Epithelial cell of proximal tubule (primary cell): Measurements from ENCODE around the gene SLTM. TPM values are rescaled to one million over a fixed set of nuclear protein-coding genes. Genes with fewer than 3 reads are reported as not detected.
A peak's percentile ranks its signal among the peaks of the same experiment; 100 is the strongest.

Experiments
- DNase-seq: peaks from one replicate; pipeline ENCODE4 v3.0.0-alpha.2; 2011; ENCODE audit warnings: low read depth
- H3K4me3 ChIP-seq: 2 replicates; pipeline ENCODE4 v1.5.1; 2011; ENCODE audit warnings: low read depth, mild to moderate bottlenecking, low read length
- total RNA-seq: library from RNA; depleted of rRNA; stranded (reverse); fragments of >200 nt; gene quantifications from 2 replicates; pipeline ENCODE4 v1.2.3, GENCODE V29; 2015
- TF ChIP-seq, protein P1 (sequence below): conservative IDR thresholded peaks from 2 replicates; pipeline ENCODE4 v1.5.1; 2012; ENCODE audit warnings: low read depth, mild to moderate bottlenecking, low read length

Gene SLTM
- 47.9 and 57.4 TPM in 2 replicates for total RNA-seq

DNA sequence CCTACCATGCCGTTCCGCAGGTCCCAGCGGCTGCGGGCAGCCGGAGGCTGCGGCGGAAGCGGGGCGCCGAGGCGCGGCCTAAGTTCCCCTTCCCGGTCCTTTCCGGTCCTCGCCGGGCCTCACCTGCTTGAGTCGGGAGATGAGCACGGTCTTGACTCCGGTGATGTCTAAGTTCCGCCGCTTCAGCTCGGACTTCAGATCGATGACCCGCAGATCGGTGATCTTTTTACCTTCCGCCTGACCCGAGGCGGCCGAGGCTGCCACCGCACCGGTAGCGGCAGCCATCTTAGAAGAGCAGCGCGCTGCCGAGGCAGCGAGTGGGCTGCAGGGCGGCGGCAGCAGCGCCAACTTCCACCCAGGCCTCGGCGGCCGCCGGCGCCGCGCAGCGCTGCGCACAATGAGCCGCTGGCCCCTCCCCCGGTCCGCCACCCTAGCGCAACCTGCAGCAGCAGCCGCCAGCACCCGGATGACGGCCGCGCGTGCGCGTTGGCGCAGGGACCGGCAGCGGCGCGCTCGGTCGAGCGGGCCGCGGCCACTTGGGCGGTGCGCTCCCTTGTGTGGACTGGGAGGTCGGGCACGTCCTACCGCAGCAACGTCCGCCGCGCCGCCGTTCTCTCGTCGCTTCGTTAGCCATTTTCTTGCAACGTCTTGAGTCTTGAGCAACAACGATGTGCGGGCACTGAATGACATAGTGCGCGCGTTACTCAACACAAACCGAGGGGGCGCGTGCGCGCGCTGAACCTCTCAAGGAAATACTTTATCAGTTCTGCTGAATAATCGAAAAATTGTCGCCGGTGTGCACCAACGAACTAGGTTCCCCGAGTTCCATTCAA, at the start of gene SLTM:
Gene SLTM, minus strand, starts transcription at position 399 of the 833 bp plus-strand sequence. Its CDS starts 114 bp downstream, at position 285.
- TF ChIP-seq, protein P1, sequence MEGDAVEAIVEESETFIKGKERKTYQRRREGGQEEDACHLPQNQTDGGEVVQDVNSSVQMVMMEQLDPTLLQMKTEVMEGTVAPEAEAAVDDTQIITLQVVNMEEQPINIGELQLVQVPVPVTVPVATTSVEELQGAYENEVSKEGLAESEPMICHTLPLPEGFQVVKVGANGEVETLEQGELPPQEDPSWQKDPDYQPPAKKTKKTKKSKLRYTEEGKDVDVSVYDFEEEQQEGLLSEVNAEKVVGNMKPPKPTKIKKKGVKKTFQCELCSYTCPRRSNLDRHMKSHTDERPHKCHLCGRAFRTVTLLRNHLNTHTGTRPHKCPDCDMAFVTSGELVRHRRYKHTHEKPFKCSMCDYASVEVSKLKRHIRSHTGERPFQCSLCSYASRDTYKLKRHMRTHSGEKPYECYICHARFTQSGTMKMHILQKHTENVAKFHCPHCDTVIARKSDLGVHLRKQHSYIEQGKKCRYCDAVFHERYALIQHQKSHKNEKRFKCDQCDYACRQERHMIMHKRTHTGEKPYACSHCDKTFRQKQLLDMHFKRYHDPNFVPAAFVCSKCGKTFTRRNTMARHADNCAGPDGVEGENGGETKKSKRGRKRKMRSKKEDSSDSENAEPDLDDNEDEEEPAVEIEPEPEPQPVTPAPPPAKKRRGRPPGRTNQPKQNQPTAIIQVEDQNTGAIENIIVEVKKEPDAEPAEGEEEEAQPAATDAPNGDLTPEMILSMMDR: peak; percentile 20
- DNase-seq: peak; percentile 66
- peak within 1 kb of the TSS; percentile 92 for H3K4me3 ChIP-seq

DNA sequence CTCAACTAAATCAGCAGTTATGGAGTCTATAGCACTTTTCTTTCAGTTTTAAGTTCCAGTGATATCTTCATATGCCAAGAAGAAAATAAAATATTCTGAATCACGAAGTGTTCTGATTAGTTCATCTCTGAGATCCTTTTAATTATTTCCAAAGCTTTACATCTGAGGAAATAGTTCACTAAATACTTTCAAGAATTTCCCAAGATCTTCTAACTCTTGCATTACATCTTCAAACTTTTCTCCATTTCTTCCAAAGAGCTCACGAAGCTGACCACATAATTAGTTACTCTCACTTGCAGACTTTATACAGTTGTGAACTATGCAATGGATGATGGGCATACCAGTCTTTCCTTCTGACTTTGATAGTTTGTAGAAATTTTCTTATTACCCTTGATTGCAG, 49.8 kb upstream of the SLTM start:
- TF ChIP-seq, protein P1: no peak
- no peak for DNase-seq
- H3K4me3 ChIP-seq: no peak overlapping the region

DNA sequence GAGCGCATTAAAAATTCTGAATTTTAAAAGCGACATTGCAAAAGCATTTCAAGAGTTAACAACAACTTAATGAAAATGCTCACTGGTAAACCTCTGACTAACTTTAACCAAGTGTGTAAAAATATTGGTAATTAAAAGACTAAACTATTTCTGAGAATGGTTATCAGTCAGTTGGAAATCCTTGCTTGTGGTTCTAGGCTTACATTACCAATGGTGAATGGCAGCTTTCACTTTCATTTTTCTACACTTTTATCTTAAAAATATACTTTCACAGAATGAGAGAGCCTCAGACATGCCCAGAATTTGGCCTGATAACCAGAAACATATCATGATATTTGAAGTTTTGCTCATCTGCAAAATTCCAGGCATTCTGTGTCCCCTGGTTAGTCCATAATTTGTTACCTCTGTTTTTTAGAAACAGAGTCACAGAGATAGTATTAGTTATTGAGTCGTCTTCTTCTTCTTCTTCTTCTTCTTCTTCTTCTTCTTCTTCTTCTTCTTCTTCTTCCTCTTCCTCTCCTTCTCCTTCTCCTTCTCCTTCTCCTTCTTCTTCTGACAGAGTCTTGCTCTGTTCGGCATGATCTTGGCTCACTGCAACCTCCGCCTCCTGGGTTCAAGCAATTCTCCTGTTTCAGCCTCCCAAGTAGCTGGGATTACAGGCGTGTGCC, 48.5 kb upstream of the SLTM start:
- H3K4me3 ChIP-seq: no peak overlapping the region
- TF ChIP-seq, protein P1: no peak
- DNase-seq: no peak

DNA sequence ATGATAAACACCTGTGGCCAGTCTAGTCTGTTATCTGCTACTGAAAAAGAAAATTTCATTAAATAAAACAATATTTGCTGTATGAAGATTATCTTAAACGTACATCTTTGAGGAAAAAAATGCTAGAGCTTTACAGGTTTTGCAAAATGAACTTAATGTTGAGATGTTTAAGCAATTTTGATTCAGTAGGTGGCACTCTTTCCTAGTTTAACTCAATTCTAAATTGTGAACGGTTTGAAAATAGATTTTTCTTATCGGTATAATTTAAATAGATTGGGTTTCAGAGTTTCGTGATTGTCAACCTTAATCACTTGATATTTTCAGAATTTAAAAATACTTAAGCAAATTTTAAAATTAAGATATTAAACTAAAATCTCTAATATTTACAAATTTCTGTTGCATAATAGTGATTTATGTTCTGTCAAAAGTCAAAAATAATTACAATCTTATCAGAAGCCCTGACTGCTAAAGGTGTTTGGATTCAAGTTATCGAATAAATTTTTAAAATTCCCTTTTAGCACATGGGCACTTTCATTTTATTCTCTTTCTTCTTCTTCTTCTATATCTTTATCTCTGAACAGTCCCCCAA, 47.0 kb upstream of the SLTM start:
- TF ChIP-seq, protein P1: peak; percentile 55
- H3K4me3 ChIP-seq: no peak overlapping the region
- DNase-seq: peak; percentile 13

DNA sequence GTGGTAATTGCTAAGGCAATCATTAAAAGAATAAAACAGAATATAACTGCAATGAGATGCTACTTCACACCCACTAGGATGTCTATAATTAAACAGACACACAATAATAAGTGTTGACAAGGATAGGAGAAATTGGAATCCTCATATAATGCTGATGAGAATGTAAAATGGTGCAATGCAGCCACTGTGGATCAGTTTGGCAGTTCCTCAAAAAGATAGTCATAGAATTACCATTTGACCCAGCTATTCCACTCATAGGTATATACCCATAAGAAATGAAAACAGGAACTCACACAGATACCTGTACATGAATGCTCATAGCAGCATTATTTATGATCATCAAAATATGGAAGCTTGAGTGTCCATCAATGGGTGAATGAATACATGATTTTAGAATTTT, 44.4 kb upstream of the SLTM start:
- no peak overlapping the region for H3K4me3 ChIP-seq
- TF ChIP-seq, protein P1: no peak
- DNase-seq: no peak

DNA sequence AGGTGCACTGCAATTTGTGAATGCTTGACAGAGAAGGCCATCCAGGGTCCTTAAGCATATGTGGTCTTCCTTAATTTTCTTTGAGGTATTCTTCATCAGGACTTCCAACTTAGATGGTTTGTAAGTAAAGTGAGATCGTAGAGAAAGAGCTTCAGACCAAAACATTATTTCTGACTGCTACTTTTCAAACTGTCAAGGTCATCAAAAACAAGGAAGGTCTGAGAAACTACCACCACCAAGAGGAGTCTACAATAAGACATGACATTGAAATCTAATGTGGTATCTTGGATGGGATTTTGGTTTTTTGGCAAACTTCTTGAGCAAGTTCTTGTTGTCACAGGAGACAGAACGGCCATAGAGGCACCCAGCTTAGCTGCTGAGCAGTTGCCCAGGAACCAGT, 34.0 kb upstream of the SLTM start:
- DNase-seq: no peak
- H3K4me3 ChIP-seq: no peak overlapping the region
- TF ChIP-seq, protein P1: no peak
